ENCODE measurements around the gene EPHB4.
"Not testable (repeated sequence)": the region's sequence is repeated elsewhere in the genome, so short reads cannot be mapped to it uniquely, and the experiment has no call there.

The EPHB4 gene

GRCh38 chr7:100819586-100819985 lies 7.7 kb downstream of the EPHB4 start:
- no peak for DNase-seq (ENCODE audit: low spot score)

DNA sequence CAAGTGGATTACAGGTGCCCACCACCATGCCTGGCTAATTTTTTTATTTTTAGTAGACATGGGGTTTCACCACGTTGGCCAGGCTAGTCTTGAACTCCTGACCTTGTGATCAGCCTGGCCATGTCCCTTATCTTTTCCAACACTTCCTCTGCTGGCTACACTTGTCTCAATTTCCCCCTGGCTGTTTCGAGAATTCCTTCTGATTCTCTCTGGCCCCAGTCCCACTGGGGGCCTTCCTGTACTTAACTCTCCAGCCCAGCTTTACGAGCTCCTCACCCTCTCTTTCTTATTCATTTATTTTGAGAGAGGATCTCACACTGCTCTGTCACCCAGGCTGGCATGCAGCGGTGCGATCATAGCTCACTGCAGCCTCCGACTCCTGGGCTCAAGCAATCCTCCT lies 8.5 kb downstream of the EPHB4 start:
- DNase-seq (ENCODE audit: low spot score) = no peak

GRCh38 chr7:100818366-100818765 lies 9.0 kb downstream of the EPHB4 start:
- no peak for DNase-seq (ENCODE audit: low spot score)

GRCh38 chr7:100817097-100817496 lies 10.2 kb downstream of the EPHB4 start:
- DNase-seq (ENCODE audit: low spot score) = no peak

GRCh38 chr7:100816515-100816914 lies 10.8 kb downstream of the EPHB4 start:
- DNase-seq (ENCODE audit: low spot score) = not testable (repeated sequence)

GRCh38 chr7:100812729-100813128 lies 14.6 kb downstream of the EPHB4 start:
- DNase-seq (ENCODE audit: low spot score) = no peak

DNA sequence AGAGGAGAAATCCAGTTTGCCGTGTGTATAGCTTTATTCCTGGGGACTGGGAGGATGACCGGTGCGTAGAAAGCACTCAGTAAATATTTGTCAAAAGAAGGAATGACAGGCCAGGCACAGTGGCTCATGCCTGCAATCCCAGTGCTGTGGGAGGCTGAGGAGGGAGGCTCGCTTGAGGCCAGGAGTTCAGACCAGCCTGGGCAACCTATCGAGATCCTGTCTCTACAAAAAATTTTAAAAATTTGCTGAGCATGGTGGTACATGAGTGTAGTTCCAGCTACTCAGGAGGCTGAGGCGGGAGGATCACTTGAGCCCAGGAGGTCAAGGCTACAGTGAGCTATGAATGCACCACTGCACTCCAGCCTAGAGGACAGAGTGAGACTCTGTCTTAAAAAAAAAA lies 15.8 kb downstream of the EPHB4 start:
- DNase-seq (ENCODE audit: low spot score) = no peak

DNA sequence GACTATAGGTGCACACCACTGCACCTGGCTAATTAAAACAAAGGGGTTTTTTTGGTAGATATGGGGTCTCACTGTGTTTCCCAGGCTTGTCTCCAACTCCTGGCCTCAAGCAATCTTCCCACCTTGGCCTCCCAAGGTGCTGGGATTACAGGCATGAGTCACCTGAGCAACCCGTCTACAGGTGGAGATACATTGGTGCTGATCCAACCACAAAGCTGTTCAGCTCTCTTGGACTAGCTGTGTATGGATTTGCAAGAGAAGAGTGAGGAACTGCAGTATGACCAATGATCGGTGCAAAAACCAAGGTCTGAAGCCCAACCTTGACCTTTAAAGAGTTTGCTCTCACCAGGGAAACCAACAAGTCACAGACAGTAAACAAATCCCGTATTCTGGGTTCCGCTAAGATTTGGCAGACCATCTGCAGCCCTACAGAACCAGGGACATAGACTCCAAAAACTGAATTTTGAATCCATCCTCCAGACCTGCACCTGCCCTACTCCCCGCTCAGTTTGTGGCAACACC lies 18.9 kb downstream of the EPHB4 start:
- no peak for DNase-seq (ENCODE audit: low spot score)

DNA sequence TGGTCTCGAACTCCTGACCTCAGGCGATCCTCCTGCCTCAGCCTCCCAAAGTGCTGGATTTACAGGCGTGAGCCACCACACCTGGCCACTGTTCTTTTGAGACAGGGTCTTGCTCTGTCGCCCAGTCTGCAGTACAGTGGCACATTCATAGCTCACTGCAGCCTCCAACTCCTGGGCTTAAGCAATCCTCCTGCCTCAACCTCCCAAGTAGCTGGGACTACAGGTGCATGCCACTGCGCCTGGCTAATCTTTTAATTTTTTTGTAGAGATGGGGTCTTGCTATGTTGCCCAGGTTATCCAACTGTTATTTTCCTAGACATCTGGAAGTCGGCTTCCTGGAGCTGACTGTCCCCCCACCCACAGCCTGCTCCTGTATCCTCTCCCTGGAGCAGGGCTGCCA lies 20.4 kb downstream of the EPHB4 start:
- DNase-seq (ENCODE audit: low spot score) = not testable (repeated sequence)

DNA sequence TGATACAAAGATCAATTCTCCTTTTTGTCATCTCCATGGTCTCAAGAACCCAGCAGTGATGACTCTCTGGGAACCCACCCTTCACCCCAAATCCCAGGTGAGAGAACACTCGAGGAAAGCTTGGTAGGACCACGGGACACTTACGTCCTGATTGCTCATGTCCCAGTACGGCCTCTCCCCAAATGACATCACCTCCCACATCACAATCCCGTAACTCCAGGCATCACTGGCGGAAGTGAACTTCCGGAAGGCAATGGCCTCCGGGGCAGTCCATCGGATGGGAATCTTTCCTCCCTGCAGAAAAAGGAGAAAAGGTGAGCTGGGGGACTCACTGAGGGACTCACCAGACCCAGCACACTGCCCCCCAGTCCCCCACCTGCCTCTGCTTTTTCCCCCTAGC lies 21.0 kb downstream of the EPHB4 start:
- DNase-seq (ENCODE audit: low spot score) = no peak

DNA sequence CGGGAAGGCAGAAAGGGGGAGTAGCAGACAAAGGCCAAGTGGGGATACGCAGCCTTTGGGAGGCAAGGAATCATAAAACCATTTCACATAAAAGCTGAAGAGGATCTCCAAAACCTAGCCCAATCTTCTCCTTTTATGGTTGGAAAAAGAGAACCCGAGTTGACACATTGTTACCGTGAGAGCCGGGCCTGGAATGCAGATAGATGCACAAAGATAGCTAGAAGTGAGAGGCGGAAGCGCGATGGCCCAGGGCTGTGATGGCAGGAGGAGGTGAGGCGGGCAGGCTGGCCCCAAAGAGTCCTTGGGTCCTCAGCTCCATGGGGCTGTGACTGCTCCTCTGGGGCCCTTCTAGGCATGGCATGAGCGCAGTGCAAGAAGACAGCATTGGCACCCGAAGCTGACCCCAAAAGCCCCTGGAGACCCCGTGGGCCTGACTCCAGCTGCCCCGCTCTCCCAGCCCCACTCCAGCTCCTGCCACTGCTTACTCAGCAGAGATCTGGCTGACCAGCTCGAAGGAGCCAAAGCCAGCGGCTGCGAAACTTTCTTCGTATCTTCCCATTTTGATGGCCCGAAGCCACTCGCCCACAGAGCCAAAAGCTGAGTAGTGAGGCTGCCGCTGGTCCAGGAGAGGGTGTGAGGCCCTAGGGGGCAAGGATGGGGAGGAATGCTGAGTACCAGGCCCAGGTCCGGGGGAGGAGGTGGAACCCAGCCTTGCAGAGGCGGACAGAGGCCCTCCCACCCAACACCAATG lies 22.5 kb downstream of the EPHB4 start:
- no peak for DNase-seq (ENCODE audit: low spot score)

GRCh38 chr7:100803398-100804161 lies 23.7 kb downstream of the EPHB4 start:
- DNase-seq (ENCODE audit: low spot score) = no peak

DNA sequence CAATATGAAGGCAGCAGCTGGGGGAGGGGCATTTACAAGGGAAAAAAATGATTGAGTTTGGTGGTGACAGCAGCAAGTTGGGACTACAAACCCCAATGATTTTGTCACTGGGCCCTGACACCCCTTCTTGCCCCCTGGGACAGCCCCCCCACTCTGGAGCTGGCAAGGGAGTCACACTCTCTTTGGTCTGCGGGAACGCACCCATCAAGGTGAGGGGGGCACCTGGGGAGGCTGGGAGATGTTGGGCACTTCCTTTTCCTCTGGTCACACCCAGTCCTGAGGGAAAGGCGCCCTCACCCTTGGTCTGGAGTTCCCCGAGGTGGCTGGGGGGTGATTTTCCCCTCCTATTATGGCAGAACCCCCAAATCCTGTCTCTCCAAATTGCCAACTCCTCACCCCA lies 24.4 kb downstream of the EPHB4 start:
- no peak for DNase-seq (ENCODE audit: low spot score)

DNA sequence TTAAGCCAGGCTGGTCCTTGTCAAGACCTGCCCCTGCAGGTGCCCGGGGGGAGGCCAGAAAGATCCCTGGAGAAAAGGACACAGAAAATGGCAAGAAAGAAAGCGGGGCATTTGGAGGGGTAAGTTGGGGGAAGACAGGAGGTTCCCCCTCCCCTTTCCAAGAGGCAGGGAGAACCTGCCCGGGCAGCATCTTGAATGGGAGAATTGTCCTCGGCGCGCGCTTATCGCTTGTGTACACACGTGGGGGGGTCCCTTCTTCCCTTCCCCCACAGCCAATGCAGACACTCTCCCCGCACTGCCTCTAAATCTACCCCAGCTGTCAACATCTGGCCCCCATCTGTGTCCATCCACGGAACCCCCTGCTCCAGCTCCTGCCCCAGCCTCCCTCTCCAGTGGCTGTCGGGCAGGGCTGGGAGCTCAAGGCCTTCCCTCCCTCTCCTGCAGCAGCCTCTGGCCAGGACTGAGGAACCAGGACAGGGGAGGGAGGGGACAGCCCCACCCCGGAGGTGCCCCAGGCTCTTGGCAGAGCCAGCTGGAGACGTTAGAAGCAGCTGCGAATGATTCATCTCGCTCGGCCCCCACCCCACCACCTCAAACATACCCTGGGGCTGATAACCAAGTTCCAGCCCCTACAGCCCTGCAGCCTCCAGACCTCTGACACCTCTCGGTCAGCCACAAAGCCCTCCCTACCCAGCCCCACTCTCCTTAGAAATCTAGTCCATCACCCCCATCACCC lies 25.3 kb downstream of the EPHB4 start:
- peak; percentile 59 for DNase-seq (ENCODE audit: low spot score)

DNA sequence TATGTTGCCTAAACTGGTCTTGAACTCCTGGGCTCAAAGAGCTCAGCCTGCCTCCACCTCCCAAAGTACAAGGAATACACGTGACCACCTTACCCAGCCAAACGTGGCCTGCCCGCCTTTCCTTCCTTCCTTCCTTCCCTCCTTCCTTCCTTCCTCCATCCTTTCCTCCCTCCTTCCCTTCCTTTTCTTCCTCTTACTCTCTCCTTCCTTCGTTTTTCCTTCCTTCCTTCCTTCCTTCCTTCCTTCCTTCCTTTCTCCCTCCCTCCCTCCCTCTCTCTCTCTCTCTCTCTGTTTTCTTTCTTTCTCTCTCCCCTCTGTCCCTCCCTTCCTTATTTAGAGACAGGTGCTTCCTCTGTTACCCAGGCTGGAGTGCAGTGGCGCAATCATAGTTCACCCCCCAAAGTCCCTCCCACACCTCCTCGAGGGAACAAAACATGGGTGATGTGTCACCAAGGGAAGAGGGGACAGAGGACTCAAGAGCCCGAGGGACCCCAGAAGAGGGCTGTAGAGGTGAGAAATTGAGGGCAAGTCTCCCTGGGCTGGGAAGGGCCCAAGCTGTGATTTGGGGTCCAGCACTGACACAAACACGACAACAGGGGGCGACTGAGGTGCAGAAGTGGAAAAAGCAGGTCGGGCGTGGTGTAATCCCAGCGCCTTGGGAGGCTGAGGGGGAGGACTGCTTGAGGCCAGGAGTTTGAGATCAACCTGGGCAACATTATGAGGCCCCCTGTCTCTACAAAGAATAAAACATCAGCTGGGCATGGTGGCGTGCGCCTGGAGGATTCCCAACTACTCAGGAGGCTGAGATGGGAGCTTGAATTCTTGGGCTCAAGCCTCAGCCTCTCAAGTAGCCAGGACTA lies 28.1 kb downstream of the EPHB4 start:
- DNase-seq (ENCODE audit: low spot score) = peak; percentile 57

DNA sequence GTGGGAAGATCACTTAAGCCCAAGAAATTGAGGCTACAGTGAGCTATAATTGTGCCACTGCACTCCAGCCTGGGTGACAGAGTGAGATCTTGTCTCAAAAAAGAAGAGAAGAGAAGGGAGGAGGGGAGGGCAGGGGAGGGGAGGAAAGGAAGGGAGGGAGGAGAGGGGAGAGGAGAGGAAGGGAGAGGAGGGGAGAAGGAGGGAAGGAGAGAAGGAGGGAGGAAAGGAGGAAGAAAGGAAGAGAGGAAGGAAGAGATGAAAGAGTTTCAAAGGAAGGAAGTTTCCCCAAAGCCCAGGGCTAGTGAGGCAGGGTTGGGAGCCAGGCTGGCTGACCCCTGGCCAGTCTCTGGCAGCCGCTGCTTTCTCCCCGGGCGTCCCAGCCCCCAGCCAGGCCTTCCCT lies 32.6 kb downstream of the EPHB4 start:
- no peak for DNase-seq (ENCODE audit: low spot score)

DNA sequence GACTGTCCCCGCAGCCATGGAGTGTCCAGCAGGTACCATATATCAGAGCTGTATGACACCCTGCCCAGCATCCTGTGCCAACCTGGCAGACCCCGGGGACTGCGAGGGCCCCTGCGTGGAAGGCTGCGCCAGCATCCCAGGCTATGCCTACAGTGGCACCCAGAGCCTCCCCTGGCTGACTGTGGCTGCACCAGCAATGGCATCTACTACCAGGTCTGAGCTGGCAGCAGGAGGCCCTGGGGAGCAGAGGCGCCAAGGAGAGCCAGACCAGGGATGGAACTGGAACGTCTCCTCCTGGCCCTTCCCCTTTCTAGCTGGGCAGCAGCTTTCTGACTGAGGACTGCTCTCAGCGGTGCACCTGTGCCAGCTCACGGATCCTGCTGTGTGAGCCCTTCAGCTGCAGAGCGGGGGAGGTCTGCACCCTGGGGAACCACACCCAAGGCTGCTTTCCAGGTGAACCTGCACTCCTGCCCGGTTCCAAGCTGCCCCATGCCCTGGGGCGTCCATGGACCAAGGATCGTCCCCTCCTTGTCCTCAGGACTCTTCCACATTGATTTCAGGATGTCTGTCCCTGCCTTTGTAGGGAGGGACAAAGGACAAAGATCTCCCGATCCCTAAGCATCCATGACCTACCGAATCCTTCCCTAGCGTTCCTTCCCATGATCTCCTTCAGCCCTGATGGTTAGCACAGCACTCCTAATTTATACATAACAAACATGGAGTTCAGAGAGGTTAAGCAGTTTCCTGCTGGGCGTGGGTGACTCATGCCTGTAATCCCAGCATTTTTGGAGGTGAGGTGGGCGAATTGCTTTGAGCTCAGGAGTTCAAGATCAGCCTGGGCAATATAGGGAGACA lies 33.3 kb downstream of the EPHB4 start:
- DNase-seq (ENCODE audit: low spot score) = peak; percentile 31

DNA sequence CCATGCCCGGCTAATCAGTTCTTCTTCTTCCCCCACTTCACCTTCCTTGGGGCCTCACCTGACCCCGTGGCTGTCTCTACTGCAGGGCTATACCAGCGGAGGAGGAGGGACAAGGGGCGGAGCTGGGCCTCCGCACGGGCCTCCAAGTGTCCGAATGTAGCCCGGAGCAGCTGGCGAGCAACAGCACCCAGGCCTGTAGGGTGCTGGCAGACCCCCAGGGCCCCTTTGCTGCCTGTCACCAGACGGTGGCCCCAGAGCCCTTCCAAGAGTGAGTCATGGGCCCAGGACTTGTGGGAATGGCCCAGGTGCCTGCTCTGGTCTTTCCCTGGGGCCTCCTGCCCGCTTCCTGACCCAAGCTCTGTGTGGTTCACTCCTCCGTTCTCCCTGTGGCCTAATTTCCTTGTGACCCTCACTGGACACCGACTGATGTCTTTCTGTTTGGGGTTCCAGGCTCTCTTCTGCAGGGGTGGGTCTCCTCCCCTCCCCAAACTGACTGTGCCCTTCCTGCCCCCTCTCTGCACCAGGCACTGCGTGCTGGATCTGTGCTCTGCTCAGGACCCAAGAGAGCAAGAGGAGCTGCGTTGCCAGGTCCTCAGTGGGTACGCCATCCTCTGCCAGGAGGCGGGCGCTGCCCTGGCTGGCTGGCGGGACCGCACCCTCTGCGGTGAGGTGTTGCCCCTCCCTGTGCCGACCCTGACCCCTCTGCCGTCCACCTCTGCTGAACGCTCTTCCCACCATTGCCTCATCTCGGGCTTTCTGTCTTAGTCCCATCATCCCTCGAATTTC lies 35.2 kb downstream of the EPHB4 start:
- no peak for DNase-seq (ENCODE audit: low spot score)

DNA sequence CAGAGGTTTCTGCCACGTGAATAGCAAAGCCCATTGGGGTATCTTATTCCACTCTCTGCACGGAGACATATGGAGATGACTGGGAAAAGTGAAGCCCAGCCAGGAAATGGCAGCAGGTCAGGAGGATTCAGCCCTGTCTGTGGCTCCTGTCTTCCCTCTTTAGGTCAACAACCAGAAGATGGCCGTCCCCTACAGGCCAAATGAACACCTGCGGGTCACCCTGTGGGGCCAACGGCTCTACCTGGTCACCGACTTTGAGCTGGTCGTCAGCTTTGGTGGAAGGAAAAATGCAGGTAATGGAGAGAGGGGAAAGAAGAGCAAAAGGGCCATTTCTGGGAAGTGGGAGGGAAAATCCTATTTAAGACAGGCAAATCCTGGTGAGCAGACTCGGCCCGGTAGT lies 38.3 kb downstream of the EPHB4 start:
- DNase-seq (ENCODE audit: low spot score) = no peak

- no peak for DNase-seq (ENCODE audit: low spot score)
Observed at GRCh38 chr7:100786323-100786722, 41.0 kb downstream of the EPHB4 start.

Measured in LoVo (cell line).